PC-9 (cell line): ENCODE measurements around the gene BRSK1.

Experiments
- EZH2 ChIP-seq: fragments of 200-600 bp; sonication (generic); IDR thresholded peaks from 2 replicates; pipeline ENCODE4 v1.8.0; 2017; ENCODE audit warnings: antibody characterized with exemption, low read depth
- TF ChIP-seq, protein P1 (sequence below): fragments of 200-600 bp; sonication (generic); conservative IDR thresholded peaks from 2 replicates; pipeline ENCODE4 v1.6.1; 2017; ENCODE audit warnings: mixed run types, antibody characterized with exemption, mild to moderate bottlenecking, moderate library complexity

DNA sequence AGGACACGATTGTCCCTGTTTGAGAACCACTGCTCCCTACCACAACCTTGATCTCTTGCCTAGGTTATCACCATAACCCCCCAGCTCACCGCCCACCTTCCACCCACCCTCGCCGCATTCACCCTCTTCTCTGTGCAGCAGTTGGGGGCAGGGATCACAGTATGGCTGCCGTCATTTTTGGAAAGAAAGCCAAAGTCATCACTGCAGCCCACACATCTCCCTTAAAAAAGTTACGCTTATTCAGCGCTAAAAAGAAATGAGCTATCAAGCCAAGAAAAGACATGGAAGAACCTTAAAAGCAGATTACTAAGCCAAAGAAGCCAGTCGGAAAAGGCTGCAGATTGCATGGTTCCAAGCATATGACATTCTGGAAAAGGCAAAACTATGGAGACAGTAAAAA, 14.5 kb upstream of the BRSK1 start:
- no peak for TF ChIP-seq EZH2
- TF ChIP-seq, protein P1, sequence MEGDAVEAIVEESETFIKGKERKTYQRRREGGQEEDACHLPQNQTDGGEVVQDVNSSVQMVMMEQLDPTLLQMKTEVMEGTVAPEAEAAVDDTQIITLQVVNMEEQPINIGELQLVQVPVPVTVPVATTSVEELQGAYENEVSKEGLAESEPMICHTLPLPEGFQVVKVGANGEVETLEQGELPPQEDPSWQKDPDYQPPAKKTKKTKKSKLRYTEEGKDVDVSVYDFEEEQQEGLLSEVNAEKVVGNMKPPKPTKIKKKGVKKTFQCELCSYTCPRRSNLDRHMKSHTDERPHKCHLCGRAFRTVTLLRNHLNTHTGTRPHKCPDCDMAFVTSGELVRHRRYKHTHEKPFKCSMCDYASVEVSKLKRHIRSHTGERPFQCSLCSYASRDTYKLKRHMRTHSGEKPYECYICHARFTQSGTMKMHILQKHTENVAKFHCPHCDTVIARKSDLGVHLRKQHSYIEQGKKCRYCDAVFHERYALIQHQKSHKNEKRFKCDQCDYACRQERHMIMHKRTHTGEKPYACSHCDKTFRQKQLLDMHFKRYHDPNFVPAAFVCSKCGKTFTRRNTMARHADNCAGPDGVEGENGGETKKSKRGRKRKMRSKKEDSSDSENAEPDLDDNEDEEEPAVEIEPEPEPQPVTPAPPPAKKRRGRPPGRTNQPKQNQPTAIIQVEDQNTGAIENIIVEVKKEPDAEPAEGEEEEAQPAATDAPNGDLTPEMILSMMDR = no peak
